BE2C (cell line): Measurements from ENCODE around the gene ADGRD2.

Experiments used
- DNase-seq: peaks from one replicate; pipeline ENCODE4 v3.0.0-alpha.2; 2020
- H3K27me3 ChIP-seq: fragments of 250-450 bp; sonication (Bioruptor Pico); 2 replicates; pipeline ENCODE4 v1.5.1; 2020; ENCODE audit warnings: mild to moderate bottlenecking
- H3K36me3 ChIP-seq: fragments of 250-450 bp; sonication (Bioruptor Pico); 2 replicates; pipeline ENCODE4 v1.5.1; 2020; ENCODE audit warnings: mild to moderate bottlenecking
- H3K4me1 ChIP-seq: fragments of 250-450 bp; sonication (Bioruptor Pico); 2 replicates; pipeline ENCODE4 v1.5.1; 2020
- H3K4me3 ChIP-seq: 2 replicates; pipeline ENCODE4 v1.5.1; 2011; ENCODE audit warnings: low read depth, low read length
- H3K9me3 ChIP-seq: fragments of 250-450 bp; sonication (Bioruptor Pico); 2 replicates; pipeline ENCODE4 v1.5.1; 2020
- CTCF ChIP-seq: IDR thresholded peaks from 2 replicates; pipeline ENCODE4 v1.5.1; 2012; ENCODE audit warnings: mild to moderate bottlenecking, low read depth, low read length

The ADGRD2 gene

GRCh38 chr9:124487260-124488182, 37.3 kb downstream of the ADGRD2 start:
- TF ChIP-seq CTCF, result no peak
- H3K9me3 ChIP-seq, result no peaks in the 10 kb centered on the region
- H3K4me1 ChIP-seq, result no peaks in the 10 kb centered on the region
- H3K27me3 ChIP-seq, result no peaks in the 10 kb centered on the region
- H3K4me3 ChIP-seq, result no peak overlapping the region
- H3K36me3 ChIP-seq, result no peaks in the 10 kb centered on the region
- no peak for DNase-seq

GRCh38 chr9:124488641-124489210, 38.5 kb downstream of the ADGRD2 start:
- Histone ChIP-seq H3K4me1 (no peaks in the 10 kb centered on the region), H3K27me3 (no peaks in the 10 kb centered on the region), H3K36me3 (no peaks in the 10 kb centered on the region), H3K4me3 (no peak overlapping the region), H3K9me3 (no peaks in the 10 kb centered on the region)
- no peak for DNase-seq
- TF ChIP-seq CTCF, result no peak

- Histone ChIP-seq H3K27me3 (no peaks in the 10 kb centered on the region), H3K4me1 (no peaks in the 10 kb centered on the region), H3K4me3 (no peak overlapping the region), H3K9me3 (no peaks in the 10 kb centered on the region), H3K36me3 (no peaks in the 10 kb centered on the region)
- TF ChIP-seq CTCF, result no peak
- no peak for DNase-seq
Observed at GRCh38 chr9:124489222-124489621, 39.0 kb downstream of the ADGRD2 start.

- H3K27me3 ChIP-seq, result no peaks in the 10 kb centered on the region
- no peaks in the 10 kb centered on the region for H3K4me1 ChIP-seq
- no peaks in the 10 kb centered on the region for H3K36me3 ChIP-seq
- no peak overlapping the region for H3K4me3 ChIP-seq
- no peak for TF ChIP-seq CTCF
- H3K9me3 ChIP-seq, result no peaks in the 10 kb centered on the region
- DNase-seq, result no peak
Observed at GRCh38 chr9:124490004-124490403, 39.8 kb downstream of the ADGRD2 start.

- no peaks in the 10 kb centered on the region for H3K4me1 ChIP-seq
- no peaks in the 10 kb centered on the region for H3K36me3 ChIP-seq
- no peaks in the 10 kb centered on the region for H3K27me3 ChIP-seq
- H3K4me3 ChIP-seq, result no peak overlapping the region
- DNase-seq, result no peak
- no peaks in the 10 kb centered on the region for H3K9me3 ChIP-seq
- TF ChIP-seq CTCF, result no peak
Observed at GRCh38 chr9:124491049-124491975, 41.1 kb downstream of the ADGRD2 start.
